ENCODE results near the gene SMIM23. TPM values are rescaled to one million over a fixed set of nuclear protein-coding genes. Genes with fewer than 3 reads are reported as not detected.

Gene SMIM23
- total RNA-seq, 2 donors from 2014 or later = not detected

DNA sequence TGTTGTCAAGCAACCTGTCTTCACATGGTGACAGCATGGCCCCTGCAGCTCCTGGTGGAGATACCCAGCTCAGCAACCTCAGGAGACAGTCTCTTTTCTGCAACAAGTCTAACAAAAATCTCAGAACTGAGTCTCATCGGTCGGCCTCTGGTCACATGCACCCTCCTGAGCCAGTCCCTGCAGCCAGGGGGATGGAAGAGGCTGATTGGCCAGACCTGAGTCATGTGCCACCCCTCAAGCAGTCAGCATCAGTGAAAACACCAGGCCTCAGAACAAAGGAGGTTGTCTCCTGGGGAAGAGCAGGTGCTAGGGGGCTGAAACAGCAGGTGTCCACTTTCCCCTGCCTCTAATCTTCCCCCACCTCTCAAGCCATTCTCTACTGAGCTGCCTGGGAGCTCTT, 54.4 kb downstream of the SMIM23 start:
- Histone ChIP-seq H3K36me3 (no peaks in the 10 kb centered on the region), H3K4me1 (peaks cover 0 to 7% of the 10 kb centered on the region in 2 donors), H3K27ac (no peak overlapping the region), H3K9me3 (no peaks in the 10 kb centered on the region), H3K27me3 (no peaks in the 10 kb centered on the region), H3K4me3 (no peak overlapping the region)
- no peak for DNase-seq (ENCODE audit: low spot score)
- TF ChIP-seq, protein P1, sequence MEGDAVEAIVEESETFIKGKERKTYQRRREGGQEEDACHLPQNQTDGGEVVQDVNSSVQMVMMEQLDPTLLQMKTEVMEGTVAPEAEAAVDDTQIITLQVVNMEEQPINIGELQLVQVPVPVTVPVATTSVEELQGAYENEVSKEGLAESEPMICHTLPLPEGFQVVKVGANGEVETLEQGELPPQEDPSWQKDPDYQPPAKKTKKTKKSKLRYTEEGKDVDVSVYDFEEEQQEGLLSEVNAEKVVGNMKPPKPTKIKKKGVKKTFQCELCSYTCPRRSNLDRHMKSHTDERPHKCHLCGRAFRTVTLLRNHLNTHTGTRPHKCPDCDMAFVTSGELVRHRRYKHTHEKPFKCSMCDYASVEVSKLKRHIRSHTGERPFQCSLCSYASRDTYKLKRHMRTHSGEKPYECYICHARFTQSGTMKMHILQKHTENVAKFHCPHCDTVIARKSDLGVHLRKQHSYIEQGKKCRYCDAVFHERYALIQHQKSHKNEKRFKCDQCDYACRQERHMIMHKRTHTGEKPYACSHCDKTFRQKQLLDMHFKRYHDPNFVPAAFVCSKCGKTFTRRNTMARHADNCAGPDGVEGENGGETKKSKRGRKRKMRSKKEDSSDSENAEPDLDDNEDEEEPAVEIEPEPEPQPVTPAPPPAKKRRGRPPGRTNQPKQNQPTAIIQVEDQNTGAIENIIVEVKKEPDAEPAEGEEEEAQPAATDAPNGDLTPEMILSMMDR (IDR thresholded peaks at IDR 0.05) = no peak

Other genes starting within 250 kb of the SMIM23 start
- 10 to 100 TPM; 76.3 to 81.7 TPM for gene FBXW11, start 220.8 kb downstream of the SMIM23 start, total RNA-seq